CD14-positive monocyte (primary cell): Measurements from ENCODE around the gene LRRC8C. TPM values are rescaled to one million over a fixed set of nuclear protein-coding genes. Genes with fewer than 3 reads are reported as not detected.

Source experiments
- DNase-seq, 3 donors: peaks; one replicate each; pipeline ENCODE4 v3.0.0-alpha.2; 2011 to 2022
- H2AFZ ChIP-seq: 2 replicates; pipeline ENCODE4 v1.6.0; 2012; ENCODE audit warnings: mild to moderate bottlenecking, low read depth, low read length, inconsistent platforms; ENCODE audit not compliant: insufficient read depth, poor library complexity, severe bottlenecking
- H3K27ac ChIP-seq, 2 donors: 1 replicate in 1 of 2; 2 replicates in 1 of 2; pipeline ENCODE4 v1.5.1; 2012 to 2013; ENCODE audit warnings: low read length in 2 of 2, control low read depth in 1 of 2, inconsistent platforms in 1 of 2, low read depth in 1 of 2, mild to moderate bottlenecking in 1 of 2
- H3K27me3 ChIP-seq, 2 donors: one replicate each; pipeline versions ENCODE4 v1.6.0 to v1.6.1; 2011 to 2013; ENCODE audit warnings: low read length in 2 of 2; ENCODE audit not compliant: control insufficient read depth in 2 of 2, insufficient read depth in 2 of 2
- H3K36me3 ChIP-seq, 2 donors: replicated peaks in 1 of 2; 1 replicate in 1 of 2; 2 replicates in 1 of 2; pipeline versions ENCODE4 v1.5.1 to v1.6.1; 2012 to 2013; ENCODE audit warnings: low read length in 2 of 2, control low read depth in 1 of 2, inconsistent platforms in 1 of 2, mild to moderate bottlenecking in 1 of 2; ENCODE audit not compliant: insufficient read depth in 2 of 2, control insufficient read depth in 1 of 2
- H3K4me1 ChIP-seq, 2 donors: 1 replicate in 1 of 2; 2 replicates in 1 of 2; pipeline versions ENCODE4 v1.5.1 to v1.6.1; 2012 to 2013; ENCODE audit warnings: low read length in 2 of 2, control low read depth in 1 of 2, inconsistent platforms in 1 of 2, mild to moderate bottlenecking in 1 of 2, moderate library complexity in 1 of 2; ENCODE audit not compliant: insufficient read depth in 2 of 2, control insufficient read depth in 1 of 2
- H3K4me2 ChIP-seq: replicated peaks from 2 replicates; pipeline ENCODE3; 2012; ENCODE audit warnings: low read length, moderate library complexity, mild to moderate bottlenecking; ENCODE audit not compliant: poor library complexity, severe bottlenecking; ENCODE audit errors: extremely low read depth
- H3K4me3 ChIP-seq, 3 experiments: fragments of 200-600 bp in 1 of 3; sonication (generic) in 1 of 3; replicated peaks in 1 of 3; 1 replicate in 2 of 3; 2 replicates in 1 of 3; pipeline ENCODE4 v1.5.1; 2011 to 2013; ENCODE audit warnings: low read length in 3 of 3, mild to moderate bottlenecking in 3 of 3, control low read depth in 2 of 3, low read depth in 2 of 3, inconsistent platforms in 1 of 3, moderate library complexity in 1 of 3
- H3K79me2 ChIP-seq: 2 replicates; pipeline ENCODE4 v1.6.0; 2012; ENCODE audit warnings: mild to moderate bottlenecking, control low read depth, inconsistent platforms, low read length, moderate library complexity; ENCODE audit not compliant: insufficient read depth
- H3K9ac ChIP-seq: 2 replicates; pipeline ENCODE4 v1.6.0; 2017; ENCODE audit warnings: low read length, mild to moderate bottlenecking; ENCODE audit not compliant: insufficient read depth, poor library complexity, severe bottlenecking
- H3K9me3 ChIP-seq, 2 donors: replicated peaks in 1 of 2; 1 replicate in 1 of 2; 2 replicates in 1 of 2; pipeline versions ENCODE4 v1.5.1 to v1.6.1; 2012 to 2013; ENCODE audit warnings: low read length in 2 of 2, control low read depth in 1 of 2; ENCODE audit not compliant: control insufficient read depth in 1 of 2, insufficient read depth in 1 of 2
- H4K20me1 ChIP-seq: 2 replicates; pipeline ENCODE4 v1.6.0; 2012; ENCODE audit warnings: mild to moderate bottlenecking, low read length, control low read depth, moderate library complexity; ENCODE audit not compliant: insufficient read depth
- H3K27ac Mint-ChIP-seq, 7 donors: one replicate each; pipeline ENCODE4 v1.8.0; 2020; ENCODE audit warnings: mild to moderate bottlenecking in 7 of 7, mixed read lengths in 7 of 7, moderate library complexity in 6 of 7, inconsistent platforms in 2 of 7
- H3K27me3 Mint-ChIP-seq, 3 donors: one replicate each; pipeline ENCODE4 v1.8.0; 2021 to 2022; ENCODE audit warnings: low read depth in 3 of 3, mild to moderate bottlenecking in 3 of 3, mixed read lengths in 3 of 3, moderate library complexity in 3 of 3, inconsistent platforms in 1 of 3
- H3K36me3 Mint-ChIP-seq, 2 donors: one replicate each; pipeline ENCODE4 v1.8.0; 2020; ENCODE audit warnings: mixed read lengths in 2 of 2, inconsistent platforms in 1 of 2, mild to moderate bottlenecking in 1 of 2
- H3K4me1 Mint-ChIP-seq: one replicate; pipeline ENCODE4 v1.8.0; 2020; ENCODE audit warnings: mild to moderate bottlenecking, mixed read lengths
- H3K4me3 Mint-ChIP-seq, 2 donors: one replicate each; pipeline ENCODE4 v1.8.0; 2020; ENCODE audit warnings: mild to moderate bottlenecking in 2 of 2, mixed read lengths in 2 of 2, moderate library complexity in 1 of 2
- H3K9me3 Mint-ChIP-seq, 7 donors: one replicate each; pipeline ENCODE4 v1.8.0; 2020 to 2022; ENCODE audit warnings: mixed read lengths in 7 of 7, mild to moderate bottlenecking in 6 of 7, moderate library complexity in 6 of 7, inconsistent platforms in 2 of 7
- WGBS: methylation state at CpG from one replicate; pipeline ENCODE4 v1.1.5; 2013; ENCODE audit warnings: missing lambda C conversion rate; ENCODE audit not compliant: insufficient coverage; 5-methylcytosine and 5-hydroxymethylcytosine counted together
- intact Hi-C, 2 donors: fragments of 100-400 bp; cut with micrococcal nuclease; formaldehyde crosslinking; loops; one replicate each; pipeline versions ENCODE4 v1.15.0 to v1.15.1; 2023
- polyA plus RNA-seq, 3 donors: library from polyadenylated mRNA; depleted of rRNA in 1 of 3; unstranded in 2 of 3; stranded (reverse) in 1 of 3; fragments of 300-500 nt in 2 of 3; fragments of >200 nt in 1 of 3; fragmentation: Illumina TruSeq in 2 of 3; gene quantifications; 1 replicate in 2 of 3; 2 replicates in 1 of 3; pipeline ENCODE4 v1.2.3, GENCODE V29; 2012 to 2021
- TF ChIP-seq, protein P1 (sequence below): fragments of 200-600 bp; IDR thresholded peaks from one replicate; pipeline ENCODE4 v1.8.0; 2022; ENCODE audit warnings: antibody characterized with exemption, mild to moderate bottlenecking

The LRRC8C gene
- polyA plus RNA-seq, 3 donors, result 13.0 to 18.6 (median 16.3) TPM

DNA sequence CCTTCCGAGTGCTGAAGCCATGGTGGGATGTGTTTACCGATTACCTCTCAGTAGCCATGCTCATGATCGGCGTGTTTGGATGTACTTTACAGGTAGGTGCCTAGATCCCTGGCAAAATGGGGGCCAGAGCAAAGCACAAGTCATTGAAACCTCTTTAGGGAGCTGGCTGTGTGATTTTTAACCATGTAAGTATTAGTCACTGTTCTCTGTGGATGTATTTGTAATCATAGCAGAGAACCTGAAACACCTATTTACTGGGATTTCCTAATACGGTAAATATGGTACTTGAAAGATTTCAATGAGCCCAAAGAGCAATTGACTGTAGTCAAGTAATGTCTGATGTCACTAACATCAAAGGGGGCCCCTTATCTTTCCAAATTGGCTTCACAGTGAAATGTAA, 53.6 kb downstream of the LRRC8C start:
- peaks cover 57% of the 10 kb centered on the region for H3K4me1 Mint-ChIP-seq
- H3K4me3 Mint-ChIP-seq, result no peak overlapping the region

DNA sequence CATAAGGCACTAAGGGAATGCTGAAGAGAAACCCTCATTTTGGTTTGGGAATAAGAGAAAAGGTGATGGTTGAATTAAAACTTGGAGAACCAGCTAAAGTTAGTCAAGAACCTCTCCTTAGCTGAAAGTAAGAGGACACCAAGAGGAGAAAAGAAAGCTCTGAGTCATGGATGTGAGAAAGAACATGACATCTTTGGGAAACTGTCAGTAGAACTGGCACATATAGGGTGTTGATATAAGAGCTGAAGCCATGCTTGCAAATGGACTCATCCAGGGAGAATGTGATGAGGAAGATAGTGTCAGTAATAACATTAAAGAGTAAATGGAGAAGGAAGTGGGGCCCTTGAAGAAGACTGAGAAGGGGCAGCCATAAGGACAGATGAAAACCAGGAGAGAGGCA, 54.3 kb downstream of the LRRC8C start:
- Mint-ChIP-seq H3K4me1 (peaks cover 57% of the 10 kb centered on the region), H3K36me3 (peaks cover 49 to 63% of the 10 kb centered on the region in 2 donors), H3K9me3 (no peaks in the 10 kb centered on the region), H3K27ac (peak overlapping the region in 3 of 7 donors; percentile 7 to 41 (median 15)), H3K4me3 (no peak overlapping the region), H3K27me3 (no peaks in the 10 kb centered on the region)
- no peaks in the 10 kb centered on the region for H3K27me3 ChIP-seq
- no peak overlapping the region for H2AFZ ChIP-seq
- peaks cover 27 to 37% of the 10 kb centered on the region in 2 donors for H3K4me1 ChIP-seq
- no peak overlapping the region for H3K9ac ChIP-seq
- H4K20me1 ChIP-seq, result peaks cover 15% of the 10 kb centered on the region
- TF ChIP-seq, protein P1, sequence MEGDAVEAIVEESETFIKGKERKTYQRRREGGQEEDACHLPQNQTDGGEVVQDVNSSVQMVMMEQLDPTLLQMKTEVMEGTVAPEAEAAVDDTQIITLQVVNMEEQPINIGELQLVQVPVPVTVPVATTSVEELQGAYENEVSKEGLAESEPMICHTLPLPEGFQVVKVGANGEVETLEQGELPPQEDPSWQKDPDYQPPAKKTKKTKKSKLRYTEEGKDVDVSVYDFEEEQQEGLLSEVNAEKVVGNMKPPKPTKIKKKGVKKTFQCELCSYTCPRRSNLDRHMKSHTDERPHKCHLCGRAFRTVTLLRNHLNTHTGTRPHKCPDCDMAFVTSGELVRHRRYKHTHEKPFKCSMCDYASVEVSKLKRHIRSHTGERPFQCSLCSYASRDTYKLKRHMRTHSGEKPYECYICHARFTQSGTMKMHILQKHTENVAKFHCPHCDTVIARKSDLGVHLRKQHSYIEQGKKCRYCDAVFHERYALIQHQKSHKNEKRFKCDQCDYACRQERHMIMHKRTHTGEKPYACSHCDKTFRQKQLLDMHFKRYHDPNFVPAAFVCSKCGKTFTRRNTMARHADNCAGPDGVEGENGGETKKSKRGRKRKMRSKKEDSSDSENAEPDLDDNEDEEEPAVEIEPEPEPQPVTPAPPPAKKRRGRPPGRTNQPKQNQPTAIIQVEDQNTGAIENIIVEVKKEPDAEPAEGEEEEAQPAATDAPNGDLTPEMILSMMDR, result no peak
- no peak overlapping the region for H3K4me2 ChIP-seq
- no peaks in the 10 kb centered on the region for H3K9me3 ChIP-seq
- no peak for DNase-seq
- peaks cover 36 to 58% of the 10 kb centered on the region in 2 donors for H3K36me3 ChIP-seq
- H3K4me3 ChIP-seq, result no peak overlapping the region
- peaks cover 100% of the 10 kb centered on the region for H3K79me2 ChIP-seq
- H3K27ac ChIP-seq, result peak overlapping the region in 1 of 2 donors; percentile 34
- intact Hi-C loops, result no loop called here

More for the DNA sequence above, 53.6 kb downstream of the LRRC8C start:
- Mint-ChIP-seq H3K36me3 (peaks cover 49 to 62% of the 10 kb centered on the region in 2 donors), H3K27ac (peak overlapping the region in 2 of 7 donors; percentile 43 to 75), H3K27me3 (no peaks in the 10 kb centered on the region), H3K9me3 (no peaks in the 10 kb centered on the region)
- peaks cover 20% of the 10 kb centered on the region for H4K20me1 ChIP-seq
- no peak overlapping the region for H3K4me2 ChIP-seq
- peaks cover 100% of the 10 kb centered on the region for H3K79me2 ChIP-seq
- DNase-seq, result no peak
- peaks cover 34 to 37% of the 10 kb centered on the region in 2 donors for H3K4me1 ChIP-seq
- peak overlapping the region in 1 of 2 donors; percentile 39 for H3K27ac ChIP-seq
- intact Hi-C loops, result no loop called here
- no peaks in the 10 kb centered on the region for H3K9me3 ChIP-seq
- no peaks in the 10 kb centered on the region for H3K27me3 ChIP-seq
- 98% methylated on average over 4 of the region's 5 CpGs for WGBS
- TF ChIP-seq, protein P1, result no peak
- peaks cover 36 to 57% of the 10 kb centered on the region in 2 donors for H3K36me3 ChIP-seq
- H2AFZ ChIP-seq, result no peak overlapping the region
- H3K4me3 ChIP-seq, result no peak overlapping the region
- no peak overlapping the region for H3K9ac ChIP-seq
